Smooth muscle cell (in vitro differentiated cells): ENCODE measurements around the gene LMAN1L. TPM values are rescaled to one million over a fixed set of nuclear protein-coding genes. Genes with fewer than 3 reads are reported as not detected.

ENCODE experiments used
- DNase-seq: peaks from one replicate; lab custom pipeline; 2025; ENCODE audit not compliant: unreplicated experiment; lab: John Stamatoyannopoulos, UW
- H2AFZ ChIP-seq: fragments of 200-600 bp; sonication (generic); 2 replicates; pipeline ENCODE4 v1.6.0; 2016; ENCODE audit warnings: antibody characterized with exemption, low read depth, mild to moderate bottlenecking
- H3F3A ChIP-seq: fragments of 200-600 bp; sonication (generic); 2 replicates; pipeline ENCODE4 v1.6.0; 2017; ENCODE audit warnings: antibody characterized with exemption, low read depth
- H3K27ac ChIP-seq: fragments of 200-600 bp; sonication (generic); 2 replicates; pipeline ENCODE4 v1.5.1; 2016; ENCODE audit warnings: low read depth, mild to moderate bottlenecking
- H3K27me3 ChIP-seq: fragments of 200-600 bp; sonication (generic); 2 replicates; pipeline ENCODE4 v1.6.1; 2016; ENCODE audit warnings: low read depth, mild to moderate bottlenecking
- H3K36me3 ChIP-seq: fragments of 200-600 bp; sonication (generic); 2 replicates; pipeline ENCODE4 v1.5.1; 2016; ENCODE audit warnings: low read depth
- H3K4me1 ChIP-seq: fragments of 200-600 bp; sonication (generic); 2 replicates; pipeline ENCODE4 v1.5.1; 2016; ENCODE audit warnings: low read depth
- H3K4me2 ChIP-seq: fragments of 200-600 bp; sonication (generic); 2 replicates; pipeline ENCODE4 v1.6.0; 2016; ENCODE audit warnings: mild to moderate bottlenecking
- H3K4me3 ChIP-seq: fragments of 200-600 bp; sonication (generic); 2 replicates; pipeline ENCODE4 v1.5.1; 2016; ENCODE audit warnings: mild to moderate bottlenecking
- H3K79me2 ChIP-seq: fragments of 200-600 bp; sonication (generic); 2 replicates; pipeline ENCODE4 v1.6.0; 2016; ENCODE audit warnings: low read depth, mild to moderate bottlenecking
- H3K9ac ChIP-seq: fragments of 200-600 bp; sonication (generic); 2 replicates; pipeline ENCODE4 v1.6.0; 2016; ENCODE audit warnings: low read depth
- H3K9me3 ChIP-seq: fragments of 200-600 bp; sonication (generic); replicated peaks from 2 replicates; pipeline ENCODE4 v1.5.1; 2016; ENCODE audit warnings: low read depth
- H4K20me1 ChIP-seq: fragments of 200-600 bp; sonication (generic); 2 replicates; pipeline ENCODE4 v1.6.0; 2016; ENCODE audit warnings: low read depth
- WGBS: methylation state at CpG from one replicate; pipeline ENCODE4 v1.1.7; 2016; ENCODE audit warnings: low lambda C conversion rate; 5-methylcytosine and 5-hydroxymethylcytosine counted together
- polyA plus RNA-seq: library from polyadenylated mRNA; unstranded; fragments of >200 nt; fragmentation: Nextera tagmentation; extraction: Ambion mirVana; gene quantifications from 2 replicates; pipeline ENCODE4 v1.2.1, GENCODE V29; 2016
- total RNA-seq: library from RNA; depleted of rRNA; stranded (reverse); fragments of >200 nt; gene quantifications from 2 replicates; pipeline ENCODE4 v1.2.3, GENCODE V29; 2014
- TF ChIP-seq, protein P1 (sequence below): fragments of 200-600 bp; sonication (generic); IDR thresholded peaks from 2 replicates; pipeline ENCODE4 v1.5.1; 2017; ENCODE audit warnings: borderline replicate concordance, mild to moderate bottlenecking, antibody characterized with exemption; ENCODE audit not compliant: insufficient read depth, poor library complexity, severe bottlenecking

LMAN1L gene
- total and polyA plus RNA-seq, 2 experiments from 2014 or later = not detected

DNA sequence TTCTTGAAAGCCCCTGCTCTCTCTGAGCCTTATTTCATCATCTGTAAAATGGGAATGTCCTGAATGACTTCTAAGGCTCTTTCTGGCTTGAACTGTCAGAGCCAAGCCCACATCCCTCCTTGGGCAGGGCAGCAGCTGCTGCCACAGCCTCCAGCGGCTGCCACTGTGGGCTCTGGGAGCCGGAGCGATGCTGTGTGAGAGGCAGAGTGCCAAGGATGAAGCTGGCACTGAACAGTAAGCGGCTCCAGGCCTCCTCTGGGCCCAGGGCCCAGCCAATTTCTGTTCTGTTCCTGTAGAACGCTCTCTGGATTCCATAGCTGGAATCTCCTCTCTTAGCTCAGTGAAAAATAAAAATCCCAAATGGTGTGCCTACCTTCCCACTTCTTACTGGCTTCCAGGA is 18.2 kb downstream of the LMAN1L start:
- Histone ChIP-seq H3K4me3 (no peak overlapping the region), H3K9ac (no peak overlapping the region), H3K4me2 (no peak overlapping the region), H3K79me2 (no peaks in the 10 kb centered on the region), H3K9me3 (no peaks in the 10 kb centered on the region), H3K4me1 (peaks cover 3% of the 10 kb centered on the region), H2AFZ (no peak overlapping the region), H3K36me3 (no peaks in the 10 kb centered on the region), H4K20me1 (no peaks in the 10 kb centered on the region), H3F3A (no peaks in the 10 kb centered on the region), H3K27me3 (peaks cover 35% of the 10 kb centered on the region), H3K27ac (no peak overlapping the region)
- 89% methylated on average over 5 of the region's 5 CpGs for WGBS
- DNase-seq = no peak
- TF ChIP-seq, protein P1, sequence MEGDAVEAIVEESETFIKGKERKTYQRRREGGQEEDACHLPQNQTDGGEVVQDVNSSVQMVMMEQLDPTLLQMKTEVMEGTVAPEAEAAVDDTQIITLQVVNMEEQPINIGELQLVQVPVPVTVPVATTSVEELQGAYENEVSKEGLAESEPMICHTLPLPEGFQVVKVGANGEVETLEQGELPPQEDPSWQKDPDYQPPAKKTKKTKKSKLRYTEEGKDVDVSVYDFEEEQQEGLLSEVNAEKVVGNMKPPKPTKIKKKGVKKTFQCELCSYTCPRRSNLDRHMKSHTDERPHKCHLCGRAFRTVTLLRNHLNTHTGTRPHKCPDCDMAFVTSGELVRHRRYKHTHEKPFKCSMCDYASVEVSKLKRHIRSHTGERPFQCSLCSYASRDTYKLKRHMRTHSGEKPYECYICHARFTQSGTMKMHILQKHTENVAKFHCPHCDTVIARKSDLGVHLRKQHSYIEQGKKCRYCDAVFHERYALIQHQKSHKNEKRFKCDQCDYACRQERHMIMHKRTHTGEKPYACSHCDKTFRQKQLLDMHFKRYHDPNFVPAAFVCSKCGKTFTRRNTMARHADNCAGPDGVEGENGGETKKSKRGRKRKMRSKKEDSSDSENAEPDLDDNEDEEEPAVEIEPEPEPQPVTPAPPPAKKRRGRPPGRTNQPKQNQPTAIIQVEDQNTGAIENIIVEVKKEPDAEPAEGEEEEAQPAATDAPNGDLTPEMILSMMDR = no peak

DNA sequence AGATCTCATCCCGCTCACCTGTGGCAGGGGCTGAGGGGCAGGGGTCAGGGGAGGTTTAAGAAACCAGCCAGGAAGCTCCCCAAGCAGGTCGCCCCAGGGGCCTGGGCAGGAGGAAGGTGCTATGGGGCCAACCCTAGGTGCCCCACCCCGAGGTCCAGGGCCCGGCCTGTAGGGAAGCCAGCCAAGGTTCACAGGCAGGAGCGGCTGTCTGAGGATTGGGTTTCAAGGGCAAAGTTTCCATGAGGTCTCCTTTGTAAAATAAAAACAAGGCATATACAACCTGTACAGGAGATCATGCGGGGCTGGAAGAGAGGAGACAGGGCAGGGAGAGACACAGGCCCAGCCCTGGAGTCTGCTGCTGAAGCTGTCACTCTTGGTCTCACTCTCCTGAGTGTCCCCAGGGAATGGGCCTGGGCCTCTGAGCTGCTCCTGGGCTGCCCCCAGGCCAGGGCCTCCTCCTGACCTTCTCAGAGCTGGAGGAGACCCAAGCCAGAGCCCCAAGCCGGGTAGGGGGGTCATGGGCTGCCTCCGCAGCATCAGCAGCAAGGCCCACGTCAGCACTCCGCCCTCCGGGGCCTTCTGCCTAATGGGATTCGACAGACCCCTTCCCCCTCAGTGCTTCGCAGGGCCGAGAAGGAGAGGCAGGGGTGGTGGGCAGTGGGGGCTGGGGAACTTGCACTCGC is 19.3 kb downstream of the LMAN1L start:
- H3K4me1 ChIP-seq = no peaks in the 10 kb centered on the region
- H2AFZ ChIP-seq = no peak overlapping the region
- WGBS = 82% methylated on average over 15 of the region's 15 CpGs
- no peak overlapping the region for H3K9ac ChIP-seq
- no peak overlapping the region for H3K4me3 ChIP-seq
- H3K27ac ChIP-seq = no peak overlapping the region
- no peak for DNase-seq
- no peaks in the 10 kb centered on the region for H3F3A ChIP-seq
- H4K20me1 ChIP-seq = no peaks in the 10 kb centered on the region
- H3K9me3 ChIP-seq = no peaks in the 10 kb centered on the region
- peaks cover 27% of the 10 kb centered on the region for H3K27me3 ChIP-seq
- no peak overlapping the region for H3K4me2 ChIP-seq
- TF ChIP-seq, protein P1 = no peak
- no peaks in the 10 kb centered on the region for H3K79me2 ChIP-seq
- no peaks in the 10 kb centered on the region for H3K36me3 ChIP-seq

DNA sequence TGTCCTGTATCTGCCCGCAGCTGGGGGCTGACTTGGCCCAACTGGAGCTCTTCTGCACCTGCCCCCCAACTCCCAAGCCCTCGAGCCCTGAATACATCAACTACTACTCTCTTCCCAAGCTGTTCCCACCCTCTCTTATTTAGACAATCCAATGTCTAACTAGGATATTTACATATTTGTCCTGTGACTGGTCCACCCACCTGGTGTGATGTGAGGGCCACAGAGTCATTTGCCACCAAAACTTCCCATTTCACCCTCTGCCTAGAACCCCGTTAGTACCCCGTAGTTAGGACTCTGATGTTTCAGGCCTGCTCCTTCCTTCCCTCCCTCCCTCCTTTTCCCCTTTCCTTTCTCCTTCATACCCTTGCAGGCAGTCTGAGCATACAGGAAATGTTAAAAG is 20.2 kb downstream of the LMAN1L start:
- H3K4me2 ChIP-seq = no peak overlapping the region
- DNase-seq = no peak
- no peak overlapping the region for H3K27ac ChIP-seq
- H3K9ac ChIP-seq = no peak overlapping the region
- WGBS = 90% methylated on average over 4 of the region's 4 CpGs
- no peak overlapping the region for H2AFZ ChIP-seq
- H3K9me3 ChIP-seq = no peaks in the 10 kb centered on the region
- peaks cover 18% of the 10 kb centered on the region for H3K27me3 ChIP-seq
- H3K79me2 ChIP-seq = no peaks in the 10 kb centered on the region
- no peak overlapping the region for H3K4me3 ChIP-seq
- no peaks in the 10 kb centered on the region for H4K20me1 ChIP-seq
- TF ChIP-seq, protein P1 = no peak
- H3K4me1 ChIP-seq = no peaks in the 10 kb centered on the region
- H3K36me3 ChIP-seq = no peaks in the 10 kb centered on the region
- no peaks in the 10 kb centered on the region for H3F3A ChIP-seq
